NCI-H1417 treated with DMSO at 0.1 percent for 48 hours (cell line): ENCODE measurements around the gene ANKRD42.

Experiments used
- DNase-seq: peaks from one replicate; lab custom pipeline; 2025; lab: John Stamatoyannopoulos, UW

Gene ANKRD42

GRCh38 chr11:83193315-83194280, at the start of gene ANKRD42:
TSS of gene ANKRD42 (plus strand) at chr11:83193712. CDS start at chr11:83194671, 959 bp downstream.
- peak; percentile 77 for DNase-seq

DNA sequence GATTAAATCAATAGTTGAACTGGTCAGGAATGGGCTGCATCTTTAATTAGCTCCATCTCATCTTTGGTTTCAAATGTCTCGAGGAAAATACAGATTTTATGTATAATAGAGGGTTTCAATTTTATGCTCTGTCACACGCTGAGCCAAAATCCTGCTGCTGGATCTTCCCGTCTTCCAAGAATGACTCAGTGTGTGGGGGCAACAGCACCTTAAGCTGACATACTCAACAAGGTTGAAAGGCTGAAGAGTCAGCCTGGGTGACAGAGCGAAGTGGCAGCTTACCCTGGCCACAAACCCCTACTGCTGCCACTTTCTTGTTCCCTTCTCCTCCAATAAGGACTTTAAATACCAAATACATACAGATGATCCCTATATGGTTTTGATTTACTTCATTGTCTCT, 45.6 kb upstream of the ANKRD42 start:
- DNase-seq = no peak

- DNase-seq = no peak
Observed at GRCh38 chr11:83150450-83150849, 43.1 kb upstream of the ANKRD42 start.

DNA sequence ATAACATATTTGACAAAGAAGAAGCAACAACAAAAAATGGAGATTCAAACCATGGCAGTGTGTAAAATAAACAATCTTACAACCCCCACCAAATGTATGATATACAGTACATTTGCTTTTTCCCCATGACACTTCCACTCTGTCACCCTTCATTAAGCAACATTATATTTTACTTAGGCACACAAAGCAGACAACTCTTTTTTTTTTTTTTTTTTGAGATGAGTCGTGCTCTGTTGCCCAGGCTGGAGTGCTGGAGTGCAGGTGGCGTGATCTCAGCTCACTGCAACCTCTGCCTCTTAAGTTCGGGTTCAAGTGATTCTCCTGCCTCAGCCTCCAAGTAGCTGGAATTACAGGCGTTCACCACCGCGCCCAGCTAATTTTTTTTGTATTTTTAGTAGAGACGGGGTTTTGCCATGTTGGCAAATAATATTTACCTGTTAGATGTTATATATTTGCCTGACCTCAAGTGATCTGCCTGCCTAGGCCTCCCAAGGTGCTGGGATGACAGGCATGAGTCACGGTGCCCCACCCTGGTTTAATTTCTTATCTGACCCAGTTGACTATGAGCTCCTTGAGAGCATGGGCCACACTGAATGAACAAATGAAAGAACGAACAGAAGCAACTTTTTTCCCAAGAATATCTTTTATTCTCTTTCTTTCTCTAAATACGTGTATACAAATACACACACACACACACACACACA, 42.1 kb upstream of the ANKRD42 start:
- no peak for DNase-seq

DNA sequence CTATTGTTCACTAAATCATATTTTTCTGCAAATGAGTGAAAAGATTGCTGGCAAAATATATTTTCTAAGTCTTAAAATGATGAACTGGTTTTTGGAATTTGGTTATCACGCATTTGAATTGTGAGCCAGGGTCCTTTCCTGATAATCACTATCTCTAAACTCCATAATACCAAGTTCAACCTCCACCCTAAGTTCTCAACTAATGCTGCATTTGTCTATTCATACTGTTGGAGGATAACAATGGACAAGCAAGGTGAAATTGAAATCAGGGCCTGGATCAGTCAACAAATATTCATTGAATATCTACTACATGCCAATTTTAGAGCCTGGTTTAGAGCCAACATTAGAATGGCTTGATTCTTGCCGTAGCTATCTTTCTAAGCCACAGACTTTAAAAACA, 41.2 kb upstream of the ANKRD42 start:
- DNase-seq = no peak

GRCh38 chr11:83153764-83154163, 39.7 kb upstream of the ANKRD42 start:
- no peak for DNase-seq

DNA sequence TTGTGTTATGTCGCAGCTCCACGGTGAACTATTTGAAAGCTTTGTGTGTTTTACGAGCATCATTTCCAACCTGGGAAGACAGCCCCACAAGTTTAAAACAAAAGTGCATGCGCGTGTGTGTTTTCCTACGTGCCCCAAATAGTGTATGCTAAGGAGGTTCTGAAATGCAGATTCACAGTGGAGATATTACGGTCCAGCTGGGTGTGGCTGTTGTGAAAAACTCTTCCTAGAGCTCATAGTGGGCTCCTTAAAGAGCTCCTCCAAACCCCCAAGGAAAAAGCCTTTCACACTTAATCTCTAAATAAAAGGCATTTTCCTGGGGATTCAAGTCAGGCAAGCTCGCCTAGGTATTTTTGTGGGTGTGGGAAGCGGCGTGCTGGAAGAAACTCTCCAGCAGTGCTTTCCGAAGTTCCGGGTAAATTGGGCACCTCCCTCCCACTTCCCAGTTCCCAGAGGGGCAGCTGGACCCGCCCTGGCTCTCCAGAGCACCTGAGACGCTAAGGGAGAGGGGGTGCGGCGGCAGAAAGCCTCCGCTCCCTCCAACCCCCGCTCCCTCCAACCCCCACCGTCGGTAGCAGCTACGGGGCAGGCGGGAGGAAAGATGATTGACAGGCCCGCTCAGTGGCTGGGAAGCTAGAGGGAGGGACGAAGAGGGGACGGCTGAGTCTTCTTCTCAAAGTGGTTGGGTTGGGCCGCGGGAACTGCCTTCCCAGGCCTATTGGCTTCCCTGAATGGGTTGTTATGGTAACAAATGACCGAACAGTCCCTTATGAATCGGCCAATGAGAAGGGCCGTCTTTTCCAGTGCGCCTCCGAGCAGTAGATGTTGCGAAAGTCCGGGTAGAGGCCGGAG, 37.1 kb upstream of the ANKRD42 start:
- peak; percentile 99 for DNase-seq

- no peak for DNase-seq
Observed at GRCh38 chr11:83156996-83157593, 36.4 kb upstream of the ANKRD42 start, which contains the start of gene PCF11. TSS of gene PCF11 (plus strand) at chr11:83157131. CDS start at chr11:83157440, 309 bp downstream.

DNA sequence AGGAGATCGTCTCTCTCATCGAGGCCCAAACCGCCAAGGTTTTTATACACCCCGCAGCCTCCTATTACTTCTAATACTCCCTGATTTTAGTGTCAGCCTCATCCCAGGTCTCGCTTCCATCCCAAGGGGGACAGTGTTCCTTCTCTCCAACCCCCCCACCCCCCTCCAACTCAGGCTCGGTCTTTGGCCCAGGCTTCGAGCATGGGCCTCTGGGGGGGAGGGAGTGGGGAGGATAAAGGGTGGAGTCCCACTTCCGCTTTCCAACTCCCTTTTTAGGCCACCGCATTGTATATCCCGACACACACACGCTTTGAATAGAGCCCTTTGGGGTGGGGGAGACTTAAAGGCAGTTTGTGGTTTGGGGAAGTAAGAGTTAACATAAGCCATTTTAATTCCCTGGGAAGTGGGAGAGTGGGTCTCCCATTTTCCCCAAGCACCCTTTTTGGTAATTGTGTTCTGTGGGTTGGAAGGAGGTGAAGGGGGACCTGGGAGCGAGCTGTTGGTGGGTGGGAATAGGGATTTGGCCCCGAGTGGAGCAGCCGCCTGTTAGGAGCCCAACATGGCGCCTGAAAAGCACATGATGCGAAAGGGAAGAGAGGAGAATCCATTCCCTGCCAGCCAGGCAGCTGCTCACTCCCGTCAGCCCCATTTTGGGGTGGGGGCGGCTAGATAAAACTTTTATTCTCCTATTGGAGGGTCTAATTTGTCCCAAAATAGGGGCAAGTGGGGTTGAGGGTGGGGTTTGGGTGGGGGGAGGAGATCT, 35.7 kb upstream of the ANKRD42 start:
- no peak for DNase-seq

- DNase-seq = no peak
Observed at GRCh38 chr11:83158357-83158786, 35.1 kb upstream of the ANKRD42 start.

GRCh38 chr11:83158965-83159901, 34.3 kb upstream of the ANKRD42 start:
- no peak for DNase-seq

GRCh38 chr11:83159902-83160865, 33.3 kb upstream of the ANKRD42 start:
- no peak for DNase-seq

- DNase-seq = no peak
Observed at GRCh38 chr11:83161610-83162199, 31.8 kb upstream of the ANKRD42 start.

DNA sequence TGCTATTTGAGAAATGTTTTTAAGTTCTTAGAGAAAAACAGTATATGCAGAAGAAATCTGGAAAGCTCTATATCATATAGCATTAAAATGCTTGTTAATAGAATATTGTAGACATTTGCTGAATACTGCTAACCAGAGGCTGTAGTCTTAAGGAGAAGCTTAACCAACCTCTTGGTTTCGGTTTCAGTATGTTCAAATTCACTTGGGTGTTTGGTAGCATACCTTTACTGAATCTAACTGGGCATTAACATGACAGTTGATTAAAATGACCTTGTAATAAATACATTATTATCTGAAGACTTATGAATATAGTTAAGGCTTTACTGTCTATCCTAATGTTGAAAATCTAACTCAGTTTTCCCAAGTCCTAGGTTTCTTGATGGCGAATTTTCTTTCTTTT, 31.1 kb upstream of the ANKRD42 start:
- no peak for DNase-seq

DNA sequence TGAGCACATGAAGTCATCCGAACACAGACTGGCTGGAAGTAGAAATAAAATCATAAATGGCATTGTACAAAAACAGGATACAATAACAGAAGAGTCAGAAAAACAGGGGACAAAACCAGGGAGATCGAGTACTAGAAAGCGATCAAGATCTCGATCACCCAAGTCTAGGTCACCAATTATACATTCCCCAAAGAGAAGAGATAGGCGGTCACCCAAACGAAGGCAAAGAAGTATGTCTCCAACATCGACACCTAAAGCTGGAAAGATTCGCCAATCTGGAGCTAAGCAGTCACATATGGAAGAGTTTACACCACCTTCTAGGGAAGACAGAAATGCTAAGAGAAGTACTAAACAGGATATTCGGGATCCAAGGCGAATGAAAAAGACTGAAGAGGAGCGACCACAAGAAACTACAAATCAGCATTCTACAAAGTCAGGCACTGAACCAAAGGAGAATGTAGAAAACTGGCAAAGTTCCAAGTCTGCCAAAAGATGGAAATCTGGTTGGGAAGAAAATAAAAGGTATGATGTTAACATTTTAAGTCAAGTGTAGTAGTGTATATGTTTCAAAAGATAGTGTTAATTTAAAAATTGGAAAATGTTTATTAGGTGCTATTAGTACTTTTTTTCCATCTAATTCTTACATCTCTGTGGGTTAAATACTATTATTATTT, 27.2 kb upstream of the ANKRD42 start:
- DNase-seq = no peak

GRCh38 chr11:83168756-83169155, 24.8 kb upstream of the ANKRD42 start:
- DNase-seq = no peak

GRCh38 chr11:83170865-83171264, 22.6 kb upstream of the ANKRD42 start:
- no peak for DNase-seq

GRCh38 chr11:83172551-83172950, 21.0 kb upstream of the ANKRD42 start:
- DNase-seq = no peak
